ENCODE data around the gene FANCD2OS. TPM values are rescaled to one million over a fixed set of nuclear protein-coding genes. Genes with fewer than 3 reads are reported as not detected.
"Not testable (repeated sequence)": the region's sequence is repeated elsewhere in the genome, so short reads cannot be mapped to it uniquely, and the experiment has no call there.

The FANCD2OS gene
- total RNA-seq, 1 donor from 2014 or later = not detected

DNA sequence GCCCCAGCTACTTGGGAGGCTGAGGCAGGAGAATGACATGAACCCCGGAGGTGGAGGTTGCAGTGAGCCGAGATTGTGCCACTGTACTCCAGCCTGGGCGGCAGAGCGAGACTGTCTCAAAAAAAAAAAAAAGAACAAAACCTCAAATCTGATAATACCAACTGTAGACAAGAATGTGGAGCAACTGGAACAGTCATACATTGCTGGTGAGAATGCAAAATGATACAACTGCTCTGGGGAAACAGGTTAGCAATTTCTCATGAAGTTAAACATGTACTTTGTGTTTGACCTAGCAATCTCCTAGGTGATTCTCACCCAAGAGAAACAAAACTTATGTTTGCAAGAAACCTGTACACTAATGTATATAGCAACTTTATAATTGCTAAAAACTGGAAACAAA is 29.1 kb upstream of the FANCD2OS start:
- TF ChIP-seq CTCF (IDR thresholded peaks at IDR 0.05) (no peak), POLR2A (IDR thresholded peaks at IDR 0.05) (no peak)
- intact Hi-C loops (cut with DNase I) = no loop called here

GRCh38 chr3:10136426-10137005 is 28.5 kb upstream of the FANCD2OS start:
- H3K9me3 ChIP-seq = no peaks in the 10 kb centered on the region

More for the DNA sequence above, 29.1 kb upstream of the FANCD2OS start:
- H3K4me3 ChIP-seq = no peak overlapping the region
- no peaks in the 10 kb centered on the region for H3K36me3 ChIP-seq
- no peak for DNase-seq (ENCODE audit: extremely low spot score in 2 of 2)
- no peaks in the 10 kb centered on the region for H3K27me3 ChIP-seq
- H3K9me3 ChIP-seq = no peaks in the 10 kb centered on the region
- H3K27ac ChIP-seq = no peak overlapping the region
- H3K4me1 ChIP-seq = peaks cover under 1% of the 10 kb centered on the region

DNA sequence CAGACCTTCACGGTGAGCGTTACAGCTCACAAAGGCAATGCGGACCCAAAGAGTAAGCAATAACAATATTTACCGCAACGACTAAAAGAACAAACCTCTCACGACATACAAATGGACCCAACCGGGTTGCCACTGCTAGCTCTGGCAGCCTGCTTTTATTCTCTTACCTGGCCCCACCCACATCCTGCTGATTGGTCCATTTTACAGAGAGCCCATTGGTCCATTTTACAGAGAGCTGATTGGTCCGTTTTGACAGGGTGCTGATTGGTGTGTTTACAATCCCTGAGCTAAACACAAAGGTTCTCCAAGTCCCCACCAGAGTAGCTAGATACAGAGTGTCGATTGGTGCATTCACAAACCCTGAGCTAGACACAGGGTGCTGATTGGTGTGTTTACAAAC is 27.8 kb upstream of the FANCD2OS start:
- H3K4me1 ChIP-seq; intact Hi-C loops (cut with DNase I); H3K27ac ChIP-seq: not testable (repeated sequence)

More at GRCh38 chr3:10136426-10137005, 28.5 kb upstream of the FANCD2OS start:
- Histone ChIP-seq H3K27me3 (no peaks in the 10 kb centered on the region), H3K4me1 (no peaks in the 10 kb centered on the region), H3K36me3 (no peaks in the 10 kb centered on the region), H3K4me3 (no peak overlapping the region), H3K27ac (no peak overlapping the region)
- no peak for DNase-seq (ENCODE audit: extremely low spot score in 2 of 2)
- intact Hi-C loops (cut with DNase I) = no loop called here
- no peak for TF ChIP-seq CTCF (IDR thresholded peaks at IDR 0.05)
- no peak for TF ChIP-seq POLR2AphosphoS5 (IDR thresholded peaks at IDR 0.05; ENCODE audit: insufficient read depth in 1 of 2, low read depth in 1 of 2)
- TF ChIP-seq POLR2A (IDR thresholded peaks at IDR 0.05) = no peak

DNA sequence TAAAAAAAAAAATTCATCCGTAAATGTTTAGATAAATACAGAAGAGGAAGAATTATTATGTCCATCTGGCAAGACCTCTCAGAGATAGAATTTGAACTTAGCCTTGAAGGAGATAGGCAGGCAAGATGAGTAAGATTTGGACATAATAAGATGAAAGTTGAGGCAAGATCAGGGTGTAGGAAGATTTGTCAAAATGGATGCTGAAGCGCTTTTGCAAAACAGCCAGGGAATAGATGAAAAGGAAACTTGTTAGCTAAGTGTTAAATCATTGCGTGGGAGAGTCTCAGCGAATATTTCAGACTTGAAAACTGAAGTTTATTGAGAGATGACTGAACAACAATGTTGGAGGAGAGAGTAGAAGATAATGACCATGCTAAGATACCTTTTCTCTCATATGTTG is 14.7 kb upstream of the FANCD2OS start:
- peaks cover 10% of the 10 kb centered on the region for H3K4me1 ChIP-seq
- peaks cover 0 to 25% of the 10 kb centered on the region in 2 donors for H3K36me3 ChIP-seq
- no peak overlapping the region for H3K4me3 ChIP-seq
- TF ChIP-seq POLR2A (IDR thresholded peaks at IDR 0.05) = no peak
- no peak for TF ChIP-seq CTCF (IDR thresholded peaks at IDR 0.05)
- no peak for TF ChIP-seq POLR2AphosphoS5 (IDR thresholded peaks at IDR 0.05; ENCODE audit: insufficient read depth in 1 of 2, low read depth in 1 of 2)
- no peaks in the 10 kb centered on the region for H3K9me3 ChIP-seq
- intact Hi-C loops (cut with DNase I) = no loop called here
- DNase-seq (ENCODE audit: extremely low spot score in 2 of 2) = no peak
- no peak overlapping the region for H3K27ac ChIP-seq
- H3K27me3 ChIP-seq = no peaks in the 10 kb centered on the region

More for the DNA sequence above, 27.8 kb upstream of the FANCD2OS start:
- H3K27me3 ChIP-seq; H3K4me3 ChIP-seq; H3K9me3 ChIP-seq; DNase-seq (ENCODE audit: extremely low spot score in 2 of 2); H3K36me3 ChIP-seq: not testable (repeated sequence)

DNA sequence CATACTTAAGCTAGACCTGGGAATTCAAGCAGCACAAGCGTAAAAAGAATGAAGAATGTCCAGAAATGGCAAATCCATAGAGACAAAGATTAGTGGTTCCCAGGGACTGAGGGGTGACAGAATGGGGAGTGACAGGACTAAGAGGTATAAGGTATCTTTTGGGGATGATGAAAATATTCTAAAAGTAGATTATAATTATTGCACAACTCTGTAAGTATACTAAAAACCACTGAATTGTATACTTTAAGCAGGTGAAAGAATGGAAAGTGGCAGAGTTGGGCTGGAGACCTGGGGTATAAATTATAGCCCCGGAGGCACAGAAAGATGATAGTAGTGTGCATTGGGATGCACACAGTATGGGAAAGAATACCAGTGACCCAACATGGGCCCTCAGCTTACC is 13.0 kb upstream of the FANCD2OS start:
- intact Hi-C loops (cut with DNase I) = no loop called here
- no peak overlapping the region for H3K27ac ChIP-seq
- H3K4me1 ChIP-seq = peaks cover 27% of the 10 kb centered on the region
- TF ChIP-seq CTCF (IDR thresholded peaks at IDR 0.05) (no peak), POLR2AphosphoS5 (IDR thresholded peaks at IDR 0.05; ENCODE audit: insufficient read depth in 1 of 2, low read depth in 1 of 2) (no peak)
- no peaks in the 10 kb centered on the region for H3K27me3 ChIP-seq
- no peaks in the 10 kb centered on the region for H3K9me3 ChIP-seq
- H3K36me3 ChIP-seq = peaks cover 0 to 9% of the 10 kb centered on the region in 2 donors
- no peak for DNase-seq (ENCODE audit: extremely low spot score in 2 of 2)
- H3K4me3 ChIP-seq = no peak overlapping the region

All from vagina (tissue), 2 donors.